ENCODE measurements around the gene CISTR.

CISTR gene

GRCh38 chr12:53761306-53761705 lies 9.5 kb upstream of the CISTR start:
- no peak for DNase-seq

GRCh38 chr12:53759261-53759660 lies 7.5 kb upstream of the CISTR start:
- no peak for DNase-seq

GRCh38 chr12:53758730-53759103 lies 6.9 kb upstream of the CISTR start:
- DNase-seq: no peak

GRCh38 chr12:53758081-53758729 lies 6.4 kb upstream of the CISTR start:
- DNase-seq: no peak

GRCh38 chr12:53757101-53757770 lies 5.5 kb upstream of the CISTR start:
- DNase-seq: peak; percentile 83

- no peak for DNase-seq
Observed at GRCh38 chr12:53756300-53757100, 4.7 kb upstream of the CISTR start.

- no peak for DNase-seq
Observed at GRCh38 chr12:53755893-53756292, 4.1 kb upstream of the CISTR start.

- DNase-seq: no peak
Observed at GRCh38 chr12:53755451-53755891, 3.7 kb upstream of the CISTR start.

- DNase-seq: no peak
Observed at GRCh38 chr12:53754633-53755264, 3.0 kb upstream of the CISTR start.

GRCh38 chr12:53754188-53754585 lies 2.4 kb upstream of the CISTR start:
- no peak for DNase-seq

- no peak for DNase-seq
Observed at GRCh38 chr12:53752621-53753020, 842 bp upstream of the CISTR start.

GRCh38 chr12:53752192-53752601 lies 418 bp upstream of the CISTR start:
- DNase-seq: no peak

- DNase-seq: no peak
Observed at GRCh38 chr12:53750812-53751335, 905 bp downstream of the CISTR start.

- no peak for DNase-seq
Observed at GRCh38 chr12:53749986-53750811, 1.6 kb downstream of the CISTR start.

- DNase-seq: no peak
Observed at GRCh38 chr12:53748072-53748840, 3.5 kb downstream of the CISTR start.

- no peak for DNase-seq
Observed at GRCh38 chr12:53747095-53747494, 4.7 kb downstream of the CISTR start.

- peak; percentile 89 for DNase-seq
Observed at GRCh38 chr12:53746592-53747092, 5.1 kb downstream of the CISTR start.

- no peak for DNase-seq
Observed at GRCh38 chr12:53744751-53745150, 7.0 kb downstream of the CISTR start.

GRCh38 chr12:53744130-53744441 lies 7.7 kb downstream of the CISTR start:
- DNase-seq: no peak

- peak; percentile 73 for DNase-seq
Observed at GRCh38 chr12:53743266-53744129, 8.3 kb downstream of the CISTR start.

All from CD4-positive, alpha-beta T cell treated with Interleukin-12 subunit alpha and Interleukin-12 subunit beta, for 1 hour (primary cell).